Caco-2 (cell line): Measurements from ENCODE around the gene PDSS2. TPM values are rescaled to one million over a fixed set of nuclear protein-coding genes. Genes with fewer than 3 reads are reported as not detected.

ENCODE experiments used
- BruUV-seq: library from RNA; stranded (reverse); fragments of 400-500 nt; replicated peaks from 2 replicates; lab custom pipeline; 2021; lab: Mats Ljungman, UMichigan
- CTCF ChIA-PET: fragments of 300-600 bp; sonication (Branson Sonifier 250); formaldehyde crosslinking; loops from one replicate; lab custom pipeline; 2022; ENCODE audit warnings: antibody characterized with exemption; lab: Charles Lee
- POLR2A ChIA-PET: fragments of 300-600 bp; sonication (Branson Sonifier 250); formaldehyde crosslinking; loops from one replicate; lab custom pipeline; 2022; ENCODE audit warnings: antibody characterized with exemption; lab: Charles Lee
- DNase-seq, 2 experiments: peaks; one replicate each; pipeline versions ENCODE4 v3.0.0 to v3.0.0-alpha.2; 2020 to 2022
- H3K27me3 ChIP-seq: replicated peaks from 2 replicates; pipeline ENCODE4 v1.6.0; 2011; ENCODE audit warnings: low read length; ENCODE audit not compliant: control insufficient read depth, insufficient read depth
- H3K36me3 ChIP-seq: 2 replicates; pipeline ENCODE4 v1.5.1; 2011; ENCODE audit warnings: low read length; ENCODE audit not compliant: control insufficient read depth, insufficient read depth
- H3K4me1 ChIP-seq: fragments of 250-450 bp; sonication (Bioruptor Pico); 2 replicates; pipeline ENCODE4 v1.5.1; 2020; ENCODE audit warnings: mild to moderate bottlenecking
- H3K4me3 ChIP-seq: 2 replicates; pipeline ENCODE4 v1.5.1; 2011; ENCODE audit warnings: low read depth, mild to moderate bottlenecking, control low read depth, low read length
- H3K9me3 ChIP-seq: fragments of 250-450 bp; sonication (Bioruptor Pico); 2 replicates; pipeline ENCODE4 v1.5.1; 2020; ENCODE audit warnings: mild to moderate bottlenecking, moderate library complexity
- H3K27ac Mint-ChIP-seq: one replicate; pipeline ENCODE4 v1.8.0; 2022; ENCODE audit warnings: mixed read lengths; ENCODE audit not compliant: unreplicated experiment
- H3K27me3 Mint-ChIP-seq: one replicate; pipeline ENCODE4 v1.8.0; 2022; ENCODE audit warnings: mixed read lengths; ENCODE audit not compliant: insufficient read depth, unreplicated experiment
- H3K36me3 Mint-ChIP-seq: one replicate; pipeline ENCODE4 v1.8.0; 2022; ENCODE audit warnings: mild to moderate bottlenecking, mixed read lengths; ENCODE audit not compliant: insufficient read depth, unreplicated experiment
- H3K4me1 Mint-ChIP-seq: one replicate; pipeline ENCODE4 v1.8.0; 2022; ENCODE audit warnings: low read depth, mixed read lengths; ENCODE audit not compliant: unreplicated experiment
- H3K4me3 Mint-ChIP-seq: one replicate; pipeline ENCODE4 v1.8.0; 2022; ENCODE audit warnings: mild to moderate bottlenecking, moderate library complexity, mixed read lengths; ENCODE audit not compliant: unreplicated experiment
- H3K9me3 Mint-ChIP-seq: one replicate; pipeline ENCODE4 v1.8.0; 2022; ENCODE audit warnings: mixed read lengths; ENCODE audit not compliant: unreplicated experiment
- CTCF ChIP-seq, 2 experiments: fragments of 200-600 bp in 1 of 2; IDR thresholded peaks; 1 replicate in 1 of 2; 2 replicates in 1 of 2; pipeline versions ENCODE4 v1.5.1 to v1.8.0; 2011 to 2022; ENCODE audit warnings: antibody characterized with exemption in 1 of 2, control low read depth in 1 of 2, inconsistent platforms in 1 of 2, low read depth in 1 of 2, low read length in 1 of 2, mild to moderate bottlenecking in 1 of 2, moderate library complexity in 1 of 2; ENCODE audit not compliant: insufficient read depth in 1 of 2, severe bottlenecking in 1 of 2, unreplicated experiment in 1 of 2
- intact Hi-C: fragments of 100-400 bp; cut with micrococcal nuclease; formaldehyde crosslinking; loops from one replicate; pipeline ENCODE4 v1.10.0; 2022; ENCODE audit not compliant: unreplicated experiment
- total RNA-seq: library from RNA; stranded (reverse); gene quantifications from 2 replicates; pipeline ENCODE4 v1.2.3, GENCODE V29; 2022

PDSS2 gene
- total RNA-seq, 1 experiment from 2014 or later = 10.3 TPM

GRCh38 chr6:107274288-107274687, 185.1 kb downstream of the PDSS2 start:
- POLR2A ChIA-PET = no interaction called here
- Mint-ChIP-seq H3K4me1 (peaks cover 13% of the 10 kb centered on the region), H3K36me3 (no peaks in the 10 kb centered on the region), H3K9me3 (no peaks in the 10 kb centered on the region), H3K4me3 (no peak overlapping the region), H3K27ac (no peak overlapping the region), H3K27me3 (no peaks in the 10 kb centered on the region)
- Histone ChIP-seq H3K9me3 (no peaks in the 10 kb centered on the region), H3K36me3 (no peaks in the 10 kb centered on the region), H3K27me3 (no peaks in the 10 kb centered on the region), H3K4me1 (peaks cover 16% of the 10 kb centered on the region), H3K4me3 (no peak overlapping the region)
- intact Hi-C loops = loop anchor here (2.0 kb wide), 1 partner anchor 43 kb away; no protein-coding TSS in a partner anchor
- DNase-seq = no peak
- no TSS peak for BruUV-seq
- no peak for TF ChIP-seq CTCF (IDR thresholded peaks at IDR 0.05; ENCODE audit: insufficient read depth in 1 of 2, low read depth in 1 of 2, low read length in 1 of 2, severe bottlenecking in 1 of 2, unreplicated experiment in 1 of 2)
- CTCF ChIA-PET = no interaction called here

DNA sequence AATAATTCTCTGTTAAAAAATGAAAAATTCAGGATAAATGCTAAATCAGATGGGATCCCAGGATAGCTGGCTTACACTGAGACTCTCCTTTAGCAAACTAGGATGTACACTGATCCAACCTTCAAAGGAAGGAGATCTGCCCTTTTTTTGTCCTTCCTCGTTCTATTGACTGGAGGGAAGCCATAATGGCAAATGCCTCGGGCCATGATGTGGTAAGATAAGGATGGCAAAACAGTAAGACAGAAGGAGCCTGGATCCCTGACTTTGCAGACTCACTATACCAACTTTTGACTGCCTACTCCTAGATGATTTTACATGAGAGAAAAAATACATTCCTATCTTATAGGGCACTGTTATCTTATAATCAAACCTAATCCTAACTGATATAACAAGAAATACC, 187.1 kb downstream of the PDSS2 start:
- CTCF ChIA-PET = no interaction called here
- Histone ChIP-seq H3K36me3 (no peaks in the 10 kb centered on the region), H3K4me1 (peaks cover 16% of the 10 kb centered on the region), H3K27me3 (no peaks in the 10 kb centered on the region), H3K9me3 (no peaks in the 10 kb centered on the region), H3K4me3 (no peak overlapping the region)
- POLR2A ChIA-PET = no interaction called here
- intact Hi-C loops = no loop called here
- BruUV-seq = no TSS peak
- no peaks in the 10 kb centered on the region for H3K36me3 Mint-ChIP-seq
- no peak overlapping the region for H3K4me3 Mint-ChIP-seq
- H3K27me3 Mint-ChIP-seq = no peaks in the 10 kb centered on the region
- DNase-seq = peak; percentile 10 to 35
- no peaks in the 10 kb centered on the region for H3K9me3 Mint-ChIP-seq
- peaks cover 13% of the 10 kb centered on the region for H3K4me1 Mint-ChIP-seq
- TF ChIP-seq CTCF (IDR thresholded peaks at IDR 0.05; ENCODE audit: insufficient read depth in 1 of 2, low read depth in 1 of 2, low read length in 1 of 2, severe bottlenecking in 1 of 2, unreplicated experiment in 1 of 2) = no peak
- H3K27ac Mint-ChIP-seq = no peak overlapping the region

DNA sequence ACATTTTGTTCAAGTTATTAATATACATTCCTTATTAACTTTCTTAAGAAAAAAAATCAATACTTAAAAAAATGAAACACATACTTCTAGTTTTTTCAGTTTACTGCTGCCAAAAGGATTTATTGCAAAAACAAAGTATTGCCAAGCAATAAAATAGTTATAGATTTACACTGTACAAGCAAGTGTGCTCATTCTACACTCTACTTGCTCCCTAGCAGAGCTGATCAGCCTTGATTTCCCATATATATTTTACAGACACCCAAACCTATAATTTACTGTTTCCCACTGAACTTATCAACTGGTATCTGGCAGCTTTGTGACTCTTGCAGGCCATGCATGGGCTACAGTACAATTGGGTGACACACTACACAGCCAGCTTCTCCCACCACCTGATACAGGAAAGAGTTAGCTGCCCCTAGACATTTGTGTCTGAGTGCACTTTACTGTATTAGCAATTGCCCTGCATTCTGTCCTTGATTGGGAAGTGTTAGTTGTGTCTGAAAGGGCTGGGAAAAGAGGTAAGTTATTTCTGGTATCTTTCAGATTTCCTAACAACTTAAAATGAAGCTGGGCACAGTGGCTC, 188.1 kb downstream of the PDSS2 start:
- Mint-ChIP-seq H3K9me3 (no peaks in the 10 kb centered on the region), H3K4me1 (peaks cover 17% of the 10 kb centered on the region), H3K27me3 (no peaks in the 10 kb centered on the region), H3K36me3 (no peaks in the 10 kb centered on the region), H3K27ac (no peak overlapping the region), H3K4me3 (no peak overlapping the region)
- POLR2A ChIA-PET = no interaction called here
- BruUV-seq = no TSS peak
- Histone ChIP-seq H3K4me3 (no peak overlapping the region), H3K36me3 (no peaks in the 10 kb centered on the region), H3K9me3 (no peaks in the 10 kb centered on the region), H3K27me3 (no peaks in the 10 kb centered on the region), H3K4me1 (peaks cover 10% of the 10 kb centered on the region)
- CTCF ChIA-PET = interaction anchor here (0.6 kb wide), 1 partner anchor 405 kb away, joined by 3 read pairs; no protein-coding TSS in a partner anchor
- no peak for TF ChIP-seq CTCF (IDR thresholded peaks at IDR 0.05; ENCODE audit: insufficient read depth in 1 of 2, low read depth in 1 of 2, low read length in 1 of 2, severe bottlenecking in 1 of 2, unreplicated experiment in 1 of 2)
- intact Hi-C loops = no loop called here
- no peak for DNase-seq
